PFSK-1 (cell line): ENCODE measurements around the gene BTBD19.

Experiments
- POLR2AphosphoS5 ChIP-seq: IDR thresholded peaks from 2 replicates; pipeline ENCODE4 v1.6.1; 2012; ENCODE audit warnings: low read depth, mild to moderate bottlenecking, control low read depth, low read length, moderate library complexity
- REST ChIP-seq, 2 experiments: IDR thresholded peaks; 2 replicates each; pipeline versions ENCODE4 v1.6.1 to v1.8.0; 2011 to 2012; ENCODE audit warnings: low read depth in 2 of 2, low read length in 2 of 2, control low read depth in 1 of 2, inconsistent platforms in 1 of 2, mild to moderate bottlenecking in 1 of 2, moderate library complexity in 1 of 2; ENCODE audit not compliant: insufficient read depth in 1 of 2

GRCh38 chr1:44759077-44759476, 49.2 kb upstream of the BTBD19 start:
- no peak for TF ChIP-seq REST (IDR thresholded peaks at IDR 0.05; ENCODE audit: insufficient read depth in 1 of 2, low read depth in 2 of 2, low read length in 2 of 2)
- no peak for TF ChIP-seq POLR2AphosphoS5
